CD14-positive monocyte (primary cell): ENCODE measurements around the gene GKAP1. TPM values are rescaled to one million over a fixed set of nuclear protein-coding genes. Genes with fewer than 3 reads are reported as not detected.

ENCODE experiments used
- DNase-seq, 3 donors: peaks; one replicate each; pipeline ENCODE4 v3.0.0-alpha.2; 2011 to 2022
- H2AFZ ChIP-seq: 2 replicates; pipeline ENCODE4 v1.6.0; 2012; ENCODE audit warnings: mild to moderate bottlenecking, low read depth, low read length, inconsistent platforms; ENCODE audit not compliant: insufficient read depth, poor library complexity, severe bottlenecking
- H3K27ac ChIP-seq, 2 donors: 1 replicate in 1 of 2; 2 replicates in 1 of 2; pipeline ENCODE4 v1.5.1; 2012 to 2013; ENCODE audit warnings: low read length in 2 of 2, control low read depth in 1 of 2, inconsistent platforms in 1 of 2, low read depth in 1 of 2, mild to moderate bottlenecking in 1 of 2
- H3K27me3 ChIP-seq, 2 donors: one replicate each; pipeline versions ENCODE4 v1.6.0 to v1.6.1; 2011 to 2013; ENCODE audit warnings: low read length in 2 of 2; ENCODE audit not compliant: control insufficient read depth in 2 of 2, insufficient read depth in 2 of 2
- H3K36me3 ChIP-seq, 2 donors: replicated peaks in 1 of 2; 1 replicate in 1 of 2; 2 replicates in 1 of 2; pipeline versions ENCODE4 v1.5.1 to v1.6.1; 2012 to 2013; ENCODE audit warnings: low read length in 2 of 2, control low read depth in 1 of 2, inconsistent platforms in 1 of 2, mild to moderate bottlenecking in 1 of 2; ENCODE audit not compliant: insufficient read depth in 2 of 2, control insufficient read depth in 1 of 2
- H3K4me1 ChIP-seq, 2 donors: 1 replicate in 1 of 2; 2 replicates in 1 of 2; pipeline versions ENCODE4 v1.5.1 to v1.6.1; 2012 to 2013; ENCODE audit warnings: low read length in 2 of 2, control low read depth in 1 of 2, inconsistent platforms in 1 of 2, mild to moderate bottlenecking in 1 of 2, moderate library complexity in 1 of 2; ENCODE audit not compliant: insufficient read depth in 2 of 2, control insufficient read depth in 1 of 2
- H3K4me2 ChIP-seq: replicated peaks from 2 replicates; pipeline ENCODE3; 2012; ENCODE audit warnings: low read length, moderate library complexity, mild to moderate bottlenecking; ENCODE audit not compliant: poor library complexity, severe bottlenecking; ENCODE audit errors: extremely low read depth
- H3K4me3 ChIP-seq, 3 experiments: fragments of 200-600 bp in 1 of 3; sonication (generic) in 1 of 3; replicated peaks in 1 of 3; 1 replicate in 2 of 3; 2 replicates in 1 of 3; pipeline ENCODE4 v1.5.1; 2011 to 2013; ENCODE audit warnings: low read length in 3 of 3, mild to moderate bottlenecking in 3 of 3, control low read depth in 2 of 3, low read depth in 2 of 3, inconsistent platforms in 1 of 3, moderate library complexity in 1 of 3
- H3K79me2 ChIP-seq: 2 replicates; pipeline ENCODE4 v1.6.0; 2012; ENCODE audit warnings: mild to moderate bottlenecking, control low read depth, inconsistent platforms, low read length, moderate library complexity; ENCODE audit not compliant: insufficient read depth
- H3K9ac ChIP-seq: 2 replicates; pipeline ENCODE4 v1.6.0; 2017; ENCODE audit warnings: low read length, mild to moderate bottlenecking; ENCODE audit not compliant: insufficient read depth, poor library complexity, severe bottlenecking
- H3K9me3 ChIP-seq, 2 donors: replicated peaks in 1 of 2; 1 replicate in 1 of 2; 2 replicates in 1 of 2; pipeline versions ENCODE4 v1.5.1 to v1.6.1; 2012 to 2013; ENCODE audit warnings: low read length in 2 of 2, control low read depth in 1 of 2; ENCODE audit not compliant: control insufficient read depth in 1 of 2, insufficient read depth in 1 of 2
- H4K20me1 ChIP-seq: 2 replicates; pipeline ENCODE4 v1.6.0; 2012; ENCODE audit warnings: mild to moderate bottlenecking, low read length, control low read depth, moderate library complexity; ENCODE audit not compliant: insufficient read depth
- H3K27ac Mint-ChIP-seq, 7 donors: one replicate each; pipeline ENCODE4 v1.8.0; 2020; ENCODE audit warnings: mild to moderate bottlenecking in 7 of 7, mixed read lengths in 7 of 7, moderate library complexity in 6 of 7, inconsistent platforms in 2 of 7
- H3K27me3 Mint-ChIP-seq, 3 donors: one replicate each; pipeline ENCODE4 v1.8.0; 2021 to 2022; ENCODE audit warnings: low read depth in 3 of 3, mild to moderate bottlenecking in 3 of 3, mixed read lengths in 3 of 3, moderate library complexity in 3 of 3, inconsistent platforms in 1 of 3
- H3K36me3 Mint-ChIP-seq, 2 donors: one replicate each; pipeline ENCODE4 v1.8.0; 2020; ENCODE audit warnings: mixed read lengths in 2 of 2, inconsistent platforms in 1 of 2, mild to moderate bottlenecking in 1 of 2
- H3K4me1 Mint-ChIP-seq: one replicate; pipeline ENCODE4 v1.8.0; 2020; ENCODE audit warnings: mild to moderate bottlenecking, mixed read lengths
- H3K4me3 Mint-ChIP-seq, 2 donors: one replicate each; pipeline ENCODE4 v1.8.0; 2020; ENCODE audit warnings: mild to moderate bottlenecking in 2 of 2, mixed read lengths in 2 of 2, moderate library complexity in 1 of 2
- H3K9me3 Mint-ChIP-seq, 7 donors: one replicate each; pipeline ENCODE4 v1.8.0; 2020 to 2022; ENCODE audit warnings: mixed read lengths in 7 of 7, mild to moderate bottlenecking in 6 of 7, moderate library complexity in 6 of 7, inconsistent platforms in 2 of 7
- WGBS: methylation state at CpG from one replicate; pipeline ENCODE4 v1.1.5; 2013; ENCODE audit warnings: missing lambda C conversion rate; ENCODE audit not compliant: insufficient coverage; 5-methylcytosine and 5-hydroxymethylcytosine counted together
- intact Hi-C, 2 donors: fragments of 100-400 bp; cut with micrococcal nuclease; formaldehyde crosslinking; loops; one replicate each; pipeline versions ENCODE4 v1.15.0 to v1.15.1; 2023
- polyA plus RNA-seq, 3 donors: library from polyadenylated mRNA; depleted of rRNA in 1 of 3; unstranded in 2 of 3; stranded (reverse) in 1 of 3; fragments of 300-500 nt in 2 of 3; fragments of >200 nt in 1 of 3; fragmentation: Illumina TruSeq in 2 of 3; gene quantifications; 1 replicate in 2 of 3; 2 replicates in 1 of 3; pipeline ENCODE4 v1.2.3, GENCODE V29; 2012 to 2021
- TF ChIP-seq, protein P1 (sequence below): fragments of 200-600 bp; IDR thresholded peaks from one replicate; pipeline ENCODE4 v1.8.0; 2022; ENCODE audit warnings: antibody characterized with exemption, mild to moderate bottlenecking

GKAP1 gene
- polyA plus RNA-seq, 3 donors = 0.71 to 1.5 (median 1.4) TPM

DNA sequence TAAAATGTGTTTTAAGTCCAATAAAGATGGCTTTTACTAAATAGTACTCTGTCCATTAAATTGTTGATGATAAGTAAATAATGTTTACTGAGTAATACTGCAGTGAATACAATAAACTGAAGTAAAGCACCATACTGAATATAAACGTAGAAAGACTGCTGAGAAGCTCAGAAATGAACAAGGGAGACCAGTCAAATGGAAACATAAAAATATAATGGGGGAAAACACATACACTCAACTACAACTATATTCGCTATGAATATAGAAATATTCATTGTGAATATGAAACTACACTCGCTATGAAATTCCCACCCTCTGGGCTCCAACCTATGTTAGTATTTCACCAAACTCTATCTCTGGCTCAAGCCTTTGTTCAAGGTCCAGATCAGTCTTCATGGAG is 67.9 kb downstream of the GKAP1 start:
- WGBS = no CpG with 5 or more reads among the region's 3 CpGs
- H3K9me3 ChIP-seq = no peaks in the 10 kb centered on the region
- intact Hi-C loops = no loop called here
- no peaks in the 10 kb centered on the region for H3K4me1 ChIP-seq
- Mint-ChIP-seq H3K4me1 (no peaks in the 10 kb centered on the region), H3K27ac (no peak overlapping the region), H3K9me3 (no peaks in the 10 kb centered on the region), H3K4me3 (no peak overlapping the region), H3K36me3 (no peaks in the 10 kb centered on the region), H3K27me3 (no peaks in the 10 kb centered on the region)
- no peak overlapping the region for H3K9ac ChIP-seq
- H3K36me3 ChIP-seq = no peaks in the 10 kb centered on the region
- no peak overlapping the region for H2AFZ ChIP-seq
- no peak overlapping the region for H3K27ac ChIP-seq
- no peak for DNase-seq
- TF ChIP-seq, protein P1, sequence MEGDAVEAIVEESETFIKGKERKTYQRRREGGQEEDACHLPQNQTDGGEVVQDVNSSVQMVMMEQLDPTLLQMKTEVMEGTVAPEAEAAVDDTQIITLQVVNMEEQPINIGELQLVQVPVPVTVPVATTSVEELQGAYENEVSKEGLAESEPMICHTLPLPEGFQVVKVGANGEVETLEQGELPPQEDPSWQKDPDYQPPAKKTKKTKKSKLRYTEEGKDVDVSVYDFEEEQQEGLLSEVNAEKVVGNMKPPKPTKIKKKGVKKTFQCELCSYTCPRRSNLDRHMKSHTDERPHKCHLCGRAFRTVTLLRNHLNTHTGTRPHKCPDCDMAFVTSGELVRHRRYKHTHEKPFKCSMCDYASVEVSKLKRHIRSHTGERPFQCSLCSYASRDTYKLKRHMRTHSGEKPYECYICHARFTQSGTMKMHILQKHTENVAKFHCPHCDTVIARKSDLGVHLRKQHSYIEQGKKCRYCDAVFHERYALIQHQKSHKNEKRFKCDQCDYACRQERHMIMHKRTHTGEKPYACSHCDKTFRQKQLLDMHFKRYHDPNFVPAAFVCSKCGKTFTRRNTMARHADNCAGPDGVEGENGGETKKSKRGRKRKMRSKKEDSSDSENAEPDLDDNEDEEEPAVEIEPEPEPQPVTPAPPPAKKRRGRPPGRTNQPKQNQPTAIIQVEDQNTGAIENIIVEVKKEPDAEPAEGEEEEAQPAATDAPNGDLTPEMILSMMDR = no peak
- no peaks in the 10 kb centered on the region for H4K20me1 ChIP-seq
- no peak overlapping the region for H3K4me3 ChIP-seq
- H3K79me2 ChIP-seq = no peaks in the 10 kb centered on the region
- H3K27me3 ChIP-seq = no peaks in the 10 kb centered on the region
- H3K4me2 ChIP-seq = no peak overlapping the region

DNA sequence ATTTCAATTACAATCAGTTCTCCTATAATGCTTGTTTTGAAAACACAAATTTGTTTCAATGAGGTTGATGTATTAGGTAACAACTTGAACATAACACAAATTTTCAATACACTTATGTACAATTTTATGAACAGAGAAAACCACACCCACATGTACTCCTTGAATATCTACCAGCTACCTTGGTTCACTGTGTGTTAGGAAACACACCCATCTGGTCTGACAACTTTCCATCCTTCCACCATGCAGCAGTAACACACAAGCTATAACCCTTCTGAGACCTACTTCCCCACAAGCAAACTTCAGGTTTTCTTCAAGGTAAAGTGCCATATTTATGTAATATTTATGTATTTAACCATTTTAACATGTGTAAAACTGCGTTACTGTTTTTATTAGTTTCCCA is 73.4 kb downstream of the GKAP1 start:
- H3K27me3 ChIP-seq = no peaks in the 10 kb centered on the region
- no peak overlapping the region for H2AFZ ChIP-seq
- no peak overlapping the region for H3K27ac Mint-ChIP-seq
- no peaks in the 10 kb centered on the region for H3K9me3 ChIP-seq
- H3K4me2 ChIP-seq = no peak overlapping the region
- TF ChIP-seq, protein P1 = no peak
- H3K4me3 Mint-ChIP-seq = no peak overlapping the region
- H3K79me2 ChIP-seq = no peaks in the 10 kb centered on the region
- intact Hi-C loops = no loop called here
- WGBS = no CpG with 5 or more reads among the region's 1 CpG
- no peaks in the 10 kb centered on the region for H3K4me1 Mint-ChIP-seq
- no peak overlapping the region for H3K9ac ChIP-seq
- no peaks in the 10 kb centered on the region for H4K20me1 ChIP-seq
- peaks cover 0 to 2% (median 0%) of the 10 kb centered on the region in 3 donors for H3K27me3 Mint-ChIP-seq
- H3K4me1 ChIP-seq = no peaks in the 10 kb centered on the region
- H3K36me3 Mint-ChIP-seq = no peaks in the 10 kb centered on the region
- no peaks in the 10 kb centered on the region for H3K9me3 Mint-ChIP-seq
- DNase-seq = no peak
- H3K36me3 ChIP-seq = no peaks in the 10 kb centered on the region
- H3K4me3 ChIP-seq = no peak overlapping the region
- no peak overlapping the region for H3K27ac ChIP-seq
